ENCODE measurements around the gene PIP5K1C.

PIP5K1C gene

GRCh38 chr19:3641515-3642269, 58.6 kb downstream of the PIP5K1C start:
- no peak for TF ChIP-seq CTCF (IDR thresholded peaks at IDR 0.05; ENCODE audit: low read depth, low read length, missing control alignments)
- Histone ChIP-seq H3K36me3 (replicated peaks) (peaks cover 63% of the 10 kb centered on the region), H3K4me3 (ENCODE audit: low read depth, low read length) (no peak overlapping the region), H3K27me3 (replicated peaks) (no peaks in the 10 kb centered on the region), H3K27ac (no peak overlapping the region)
- no peak for DNase-seq
- in situ Hi-C loops (cut with HindIII; ENCODE audit: low pct_ligation_motif_present, low sequenced_read_pairs) = no loop called here

GRCh38 chr19:3639479-3639878, 60.8 kb downstream of the PIP5K1C start:
- Histone ChIP-seq H3K36me3 (replicated peaks) (peaks cover 46% of the 10 kb centered on the region), H3K4me3 (ENCODE audit: low read depth, low read length) (no peak overlapping the region), H3K27me3 (replicated peaks) (no peaks in the 10 kb centered on the region), H3K27ac (no peak overlapping the region)
- in situ Hi-C loops (cut with HindIII; ENCODE audit: low pct_ligation_motif_present, low sequenced_read_pairs) = no loop called here
- no peak for TF ChIP-seq CTCF (IDR thresholded peaks at IDR 0.05; ENCODE audit: low read depth, low read length, missing control alignments)
- no peak for DNase-seq

GRCh38 chr19:3638208-3639193, 61.8 kb downstream of the PIP5K1C start:
- no peak for DNase-seq
- Histone ChIP-seq H3K36me3 (replicated peaks) (peaks cover 43% of the 10 kb centered on the region), H3K27me3 (replicated peaks) (no peaks in the 10 kb centered on the region), H3K27ac (no peak overlapping the region), H3K4me3 (ENCODE audit: low read depth, low read length) (no peak overlapping the region)
- in situ Hi-C loops (cut with HindIII; ENCODE audit: low pct_ligation_motif_present, low sequenced_read_pairs) = no loop called here
- TF ChIP-seq CTCF (IDR thresholded peaks at IDR 0.05; ENCODE audit: low read depth, low read length, missing control alignments) = no peak

GRCh38 chr19:3637621-3638020, 62.6 kb downstream of the PIP5K1C start:
- no peaks in the 10 kb centered on the region for H3K27me3 ChIP-seq (replicated peaks)
- peaks cover 41% of the 10 kb centered on the region for H3K36me3 ChIP-seq (replicated peaks)
- TF ChIP-seq CTCF (IDR thresholded peaks at IDR 0.05; ENCODE audit: low read depth, low read length, missing control alignments) = no peak
- no peak for DNase-seq
- in situ Hi-C loops (cut with HindIII; ENCODE audit: low pct_ligation_motif_present, low sequenced_read_pairs) = no loop called here
- no peak overlapping the region for H3K4me3 ChIP-seq (ENCODE audit: low read depth, low read length)
- H3K27ac ChIP-seq = no peak overlapping the region

- in situ Hi-C loops (cut with HindIII; ENCODE audit: low pct_ligation_motif_present, low sequenced_read_pairs) = no loop called here
- no peak overlapping the region for H3K27ac ChIP-seq
- H3K27me3 ChIP-seq (replicated peaks) = no peaks in the 10 kb centered on the region
- no peak for DNase-seq
- H3K4me3 ChIP-seq (ENCODE audit: low read depth, low read length) = no peak overlapping the region
- no peak for TF ChIP-seq CTCF (IDR thresholded peaks at IDR 0.05; ENCODE audit: low read depth, low read length, missing control alignments)
- H3K36me3 ChIP-seq (replicated peaks) = peaks cover 46% of the 10 kb centered on the region
Observed at GRCh38 chr19:3636962-3637361, 63.3 kb downstream of the PIP5K1C start.
